Activated CD8-positive, alpha-beta memory T cell treated with anti-CD3 and anti-CD28 coated beads, Interleukin-2, amount 10 ng/mL, durations not matched to agents 7 days and 5 days (primary cell): ENCODE data around the gene RASA4. TPM values are rescaled to one million over a fixed set of nuclear protein-coding genes. Genes with fewer than 3 reads are reported as not detected.

Experiments used
- total RNA-seq, 2 experiments: library from RNA; stranded (reverse); gene quantifications; one replicate each; pipeline ENCODE4 v1.2.3, GENCODE V29; 2021

RASA4 gene
- total RNA-seq, 2 experiments from 2014 or later = 29.2 to 39.3 TPM

Other genes starting within 250 kb of the RASA4 start
- 10 to 100 TPM; 22.2 to 34.5 TPM for gene PRKRIP1, start 220.4 kb downstream of the RASA4 start, total RNA-seq
- 10 to 100 TPM; 58.1 to 73.7 TPM for gene ORAI2, start 183.2 kb downstream of the RASA4 start, total RNA-seq
- 10 to 100 TPM; 11.2 to 14.6 TPM for gene ALKBH4, start 151.9 kb downstream of the RASA4 start, total RNA-seq
- 10 to 100 TPM; 20.6 to 24.0 TPM for gene LRWD1, start 151.8 kb downstream of the RASA4 start, total RNA-seq
- 10 to 100 TPM; 52.9 to 56.7 TPM for gene POLR2J, start 137.8 kb downstream of the RASA4 start, total RNA-seq
- gene RASA4B, start 99.0 kb downstream of the RASA4 start, total RNA-seq = 10 to 100 TPM; 14.8 to 16.7 TPM
- 10 to 100 TPM; 11.0 to 11.6 TPM for gene UPK3BL2, start 73.1 kb downstream of the RASA4 start, total RNA-seq
- gene SPDYE2, start 65.5 kb downstream of the RASA4 start, total RNA-seq = under 1 TPM in 1 of 2 experiments, not detected in 1; 0.29 TPM
- gene POLR2J3, start 44.2 kb downstream of the RASA4 start, total RNA-seq = 10 to 100 TPM; 35.4 to 51.0 TPM
- gene UPK3BL1, start 26.0 kb upstream of the RASA4 start, total RNA-seq = 10 to 100 TPM; 20.8 to 30.7 TPM
- not detected for gene SPDYE2B, start 33.6 kb upstream of the RASA4 start, total RNA-seq
- 10 to 100 TPM; 15.4 to 15.7 TPM for gene POLR2J2, start 54.9 kb upstream of the RASA4 start, total RNA-seq
- gene FAM185A, start 132.2 kb upstream of the RASA4 start, total RNA-seq = 10 to 100 TPM in 1 of 2 experiments, 1 to 10 TPM in 1; 9.8 to 10.8 TPM